ENCODE measurements around the gene AMOTL2.

Gene AMOTL2

GRCh38 chr3:134381831-134382442 is 7.7 kb upstream of the AMOTL2 start:
- TF ChIP-seq, protein P1, sequence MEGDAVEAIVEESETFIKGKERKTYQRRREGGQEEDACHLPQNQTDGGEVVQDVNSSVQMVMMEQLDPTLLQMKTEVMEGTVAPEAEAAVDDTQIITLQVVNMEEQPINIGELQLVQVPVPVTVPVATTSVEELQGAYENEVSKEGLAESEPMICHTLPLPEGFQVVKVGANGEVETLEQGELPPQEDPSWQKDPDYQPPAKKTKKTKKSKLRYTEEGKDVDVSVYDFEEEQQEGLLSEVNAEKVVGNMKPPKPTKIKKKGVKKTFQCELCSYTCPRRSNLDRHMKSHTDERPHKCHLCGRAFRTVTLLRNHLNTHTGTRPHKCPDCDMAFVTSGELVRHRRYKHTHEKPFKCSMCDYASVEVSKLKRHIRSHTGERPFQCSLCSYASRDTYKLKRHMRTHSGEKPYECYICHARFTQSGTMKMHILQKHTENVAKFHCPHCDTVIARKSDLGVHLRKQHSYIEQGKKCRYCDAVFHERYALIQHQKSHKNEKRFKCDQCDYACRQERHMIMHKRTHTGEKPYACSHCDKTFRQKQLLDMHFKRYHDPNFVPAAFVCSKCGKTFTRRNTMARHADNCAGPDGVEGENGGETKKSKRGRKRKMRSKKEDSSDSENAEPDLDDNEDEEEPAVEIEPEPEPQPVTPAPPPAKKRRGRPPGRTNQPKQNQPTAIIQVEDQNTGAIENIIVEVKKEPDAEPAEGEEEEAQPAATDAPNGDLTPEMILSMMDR (IDR thresholded peaks at IDR 0.05; ENCODE audit: low read length, missing control alignments) = no peak
- no peak for DNase-seq (ENCODE audit: low read depth)
- no peak overlapping the region for H3K4me3 ChIP-seq (replicated peaks; ENCODE audit: low read depth, low read length)

GRCh38 chr3:134381076-134381475 is 6.8 kb upstream of the AMOTL2 start:
- no peak overlapping the region for H3K4me3 ChIP-seq (replicated peaks; ENCODE audit: low read depth, low read length)
- no peak for DNase-seq (ENCODE audit: low read depth)
- TF ChIP-seq, protein P1 (IDR thresholded peaks at IDR 0.05; ENCODE audit: low read length, missing control alignments) = no peak

DNA sequence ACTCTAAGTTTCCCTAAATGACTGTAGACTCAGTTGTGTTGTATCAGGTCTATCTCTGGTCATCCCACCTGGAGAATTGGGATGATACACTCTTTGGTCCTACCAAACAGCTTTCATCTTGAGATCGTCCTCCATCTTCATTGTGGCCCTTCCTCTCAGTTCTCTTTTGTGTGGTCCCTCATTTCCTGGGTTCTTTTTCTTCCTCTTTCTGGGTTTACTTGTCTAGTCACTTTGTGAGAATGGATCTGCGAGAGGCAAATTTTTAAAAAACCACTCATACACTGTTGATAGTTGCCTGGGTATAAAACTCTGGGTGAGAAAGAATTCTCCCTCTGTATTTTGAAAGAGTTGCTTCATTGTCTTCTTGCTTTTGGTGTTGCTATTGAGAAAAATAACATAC is 6.0 kb upstream of the AMOTL2 start:
- DNase-seq (ENCODE audit: low read depth) = no peak
- H3K4me3 ChIP-seq (replicated peaks; ENCODE audit: low read depth, low read length) = no peak overlapping the region
- TF ChIP-seq, protein P1 (IDR thresholded peaks at IDR 0.05; ENCODE audit: low read length, missing control alignments) = no peak

- no peak overlapping the region for H3K4me3 ChIP-seq (replicated peaks; ENCODE audit: low read depth, low read length)
- DNase-seq (ENCODE audit: low read depth) = no peak
- TF ChIP-seq, protein P1 (IDR thresholded peaks at IDR 0.05; ENCODE audit: low read length, missing control alignments) = no peak
Measured at GRCh38 chr3:134378818-134379217, 4.6 kb upstream of the AMOTL2 start.

DNA sequence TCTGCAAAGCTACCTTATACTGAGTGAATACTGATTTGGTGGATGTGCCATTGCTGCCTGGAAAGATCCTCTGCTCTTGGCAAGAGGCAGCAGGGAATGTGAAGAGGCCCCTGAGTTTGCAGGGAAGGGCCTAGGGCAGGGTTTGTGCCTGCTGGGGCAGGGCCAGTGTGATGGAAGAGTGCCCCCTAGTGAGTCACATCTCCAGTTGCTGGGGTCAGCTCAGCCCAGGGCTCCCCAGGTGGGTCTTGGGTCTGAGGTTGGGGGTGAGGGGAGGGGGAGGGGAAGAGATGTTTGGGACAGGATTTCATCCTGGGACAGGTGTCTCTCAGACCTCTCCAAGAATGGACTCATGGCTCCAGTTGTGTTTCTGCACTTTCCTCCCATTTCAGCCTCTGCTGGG is 4.1 kb upstream of the AMOTL2 start:
- H3K4me3 ChIP-seq (replicated peaks; ENCODE audit: low read depth, low read length) = no peak overlapping the region
- peak; percentile 59 for DNase-seq (ENCODE audit: low read depth)
- TF ChIP-seq, protein P1 (IDR thresholded peaks at IDR 0.05; ENCODE audit: low read length, missing control alignments) = peak; percentile 53

GRCh38 chr3:134377896-134378295 is 3.6 kb upstream of the AMOTL2 start:
- TF ChIP-seq, protein P1 (IDR thresholded peaks at IDR 0.05; ENCODE audit: low read length, missing control alignments) = no peak
- H3K4me3 ChIP-seq (replicated peaks; ENCODE audit: low read depth, low read length) = no peak overlapping the region
- DNase-seq (ENCODE audit: low read depth) = no peak

GRCh38 chr3:134376786-134377426 is 2.7 kb upstream of the AMOTL2 start:
- TF ChIP-seq, protein P1 (IDR thresholded peaks at IDR 0.05; ENCODE audit: low read length, missing control alignments) = no peak
- no peak overlapping the region for H3K4me3 ChIP-seq (replicated peaks; ENCODE audit: low read depth, low read length)
- no peak for DNase-seq (ENCODE audit: low read depth)

Measured in fibroblast of pulmonary artery (primary cell).